Keratinocyte (primary cell): Measurements from ENCODE around the gene CEP57L1. TPM values are rescaled to one million over a fixed set of nuclear protein-coding genes. Genes with fewer than 3 reads are reported as not detected.
"Not testable (repeated sequence)": the region's sequence is repeated elsewhere in the genome, so short reads cannot be mapped to it uniquely, and the experiment has no call there.

Source experiments
- DNase-seq: peaks from one replicate; pipeline ENCODE4 v3.0.0-alpha.2; 2011; ENCODE audit warnings: low read depth, missing footprints, low spot score
- FAIRE-seq: peaks from 2 replicates; lab custom pipeline; 2011; peaks lifted over from hg19 to GRCh38; lab: Jason Lieb, UNC
- H2AFZ ChIP-seq: 2 replicates; pipeline ENCODE4 v1.6.0; 2012; ENCODE audit warnings: low read length, control low read depth, inconsistent platforms; ENCODE audit not compliant: control insufficient read depth
- H3K27ac ChIP-seq: 2 replicates; pipeline ENCODE4 v1.5.1; 2011; ENCODE audit warnings: low read length; ENCODE audit not compliant: control insufficient read depth, insufficient read depth
- H3K27me3 ChIP-seq: 3 replicates; pipeline ENCODE4 v1.6.0; 2011; ENCODE audit warnings: low read length; ENCODE audit not compliant: control insufficient read depth, insufficient read depth; ENCODE audit errors: extremely low read depth
- H3K36me3 ChIP-seq, 2 experiments: 2 replicates in 1 of 2; 3 replicates in 1 of 2; pipeline ENCODE4 v1.5.1; 2011; ENCODE audit warnings: low read length in 2 of 2, mild to moderate bottlenecking in 1 of 2; ENCODE audit not compliant: control insufficient read depth in 2 of 2, insufficient read depth in 2 of 2; ENCODE audit errors: extremely low read depth in 1 of 2
- H3K4me1 ChIP-seq: 3 replicates; pipeline ENCODE4 v1.5.1; 2011; ENCODE audit warnings: low read length; ENCODE audit not compliant: control insufficient read depth, insufficient read depth; ENCODE audit errors: extremely low read depth
- H3K4me2 ChIP-seq: 3 replicates; pipeline ENCODE4 v1.6.0; 2011; ENCODE audit warnings: low read depth, low read length; ENCODE audit not compliant: control insufficient read depth, insufficient read depth; ENCODE audit errors: extremely low read depth
- H3K4me3 ChIP-seq, 3 experiments: fragments of 200-600 bp in 1 of 3; sonication (generic) in 1 of 3; 2 replicates in 2 of 3; 3 replicates in 1 of 3; pipeline ENCODE4 v1.5.1; 2011 to 2016; ENCODE audit warnings: low read length in 3 of 3, mild to moderate bottlenecking in 3 of 3, control low read depth in 2 of 3, inconsistent platforms in 1 of 3, low read depth in 1 of 3, mixed read lengths in 1 of 3, mixed run types in 1 of 3, moderate library complexity in 1 of 3; ENCODE audit not compliant: control insufficient read depth in 2 of 3, insufficient read depth in 2 of 3; ENCODE audit errors: extremely low read depth in 1 of 3
- H3K79me2 ChIP-seq: 2 replicates; pipeline ENCODE4 v1.6.0; 2012; ENCODE audit warnings: low read length; ENCODE audit not compliant: control insufficient read depth, insufficient read depth
- H3K9ac ChIP-seq: 3 replicates; pipeline ENCODE4 v1.6.0; 2011; ENCODE audit warnings: low read length; ENCODE audit not compliant: control insufficient read depth, insufficient read depth; ENCODE audit errors: extremely low read depth
- H3K9me1 ChIP-seq: 3 replicates; pipeline ENCODE4 v1.6.0; 2011; ENCODE audit warnings: low read length; ENCODE audit not compliant: control insufficient read depth, insufficient read depth; ENCODE audit errors: extremely low read depth
- H3K9me3 ChIP-seq: 2 replicates; pipeline ENCODE4 v1.5.1; 2012; ENCODE audit warnings: low read depth, low read length; ENCODE audit not compliant: control insufficient read depth
- H4K20me1 ChIP-seq: 3 replicates; pipeline ENCODE4 v1.6.0; 2011; ENCODE audit warnings: low read length; ENCODE audit not compliant: control insufficient read depth, insufficient read depth; ENCODE audit errors: extremely low read depth
- EZH2 ChIP-seq: IDR thresholded peaks from one replicate; pipeline ENCODE4 v1.6.1; 2012; ENCODE audit warnings: inconsistent platforms, mild to moderate bottlenecking, low read length, moderate library complexity
- dilution Hi-C: fragments of 300-500 bp; cut with MboI; formaldehyde crosslinking; loops from one replicate; pipeline ENCODE4 v1.7.0; 2020; ENCODE audit warnings: low sequenced_read_pairs; ENCODE audit not compliant: extremely low pct_ligation_motif_present
- polyA plus RNA-seq, 5 experiments: library from polyadenylated mRNA; depleted of rRNA in 3 of 5; stranded (reverse) in 3 of 5; stranded (forward) in 1 of 5; unstranded in 1 of 5; fragments of >200 nt; gene quantifications; 1 replicate in 1 of 5; 2 replicates in 3 of 5; 3 replicates in 1 of 5; pipeline versions ENCODE4 v1.2.1 to v1.2.3, GENCODE V29; 2011 to 2012; ENCODE audit warnings: missing spikeins in 2 of 5, low read depth in 1 of 5, low replicate concordance in 1 of 5
- TF ChIP-seq, protein P1 (sequence below), 3 experiments: IDR thresholded peaks in 1 of 3; conservative IDR thresholded peaks in 1 of 3; optimal IDR thresholded peaks in 1 of 3; 2 replicates in 2 of 3; 3 replicates in 1 of 3; pipeline versions ENCODE3 to v1.5.1; 2011; ENCODE audit warnings: low read length in 3 of 3, mild to moderate bottlenecking in 3 of 3, moderate library complexity in 2 of 3, control low read depth in 1 of 3, inconsistent platforms in 1 of 3; ENCODE audit not compliant: insufficient read depth in 2 of 3; ENCODE audit errors: extremely low read depth in 1 of 3

The CEP57L1 gene
- polyA plus RNA-seq, 1 donor (not counting 4 experiments of a cell fraction or from before 2014, with no cell fraction given), result 14.2 TPM

DNA sequence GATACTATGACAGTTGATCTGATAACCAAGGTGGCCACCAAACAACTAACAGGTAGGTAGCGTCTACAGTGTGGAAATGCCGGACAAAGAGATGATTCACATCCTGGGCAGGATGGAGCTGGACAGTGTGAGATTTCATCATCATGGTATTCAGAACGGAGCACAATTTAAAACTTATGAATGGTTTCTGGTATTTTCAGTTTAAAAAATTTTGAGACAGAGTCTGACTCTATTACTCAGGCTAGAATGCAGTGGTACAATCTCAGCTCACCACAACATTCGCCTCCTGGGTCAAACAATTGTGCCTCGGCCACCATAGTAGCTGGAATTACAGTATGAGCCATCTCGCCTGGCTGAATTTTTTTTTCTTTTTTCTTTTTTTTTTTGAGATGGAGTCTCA, 43.8 kb downstream of the CEP57L1 start:
- no peak overlapping the region for H3K4me2 ChIP-seq
- dilution Hi-C loops, result no loop called here
- H3K79me2 ChIP-seq, result no peaks in the 10 kb centered on the region
- DNase-seq (no peak), FAIRE-seq (no peak)
- no peaks in the 10 kb centered on the region for H3K4me1 ChIP-seq
- H3K9me3 ChIP-seq, result no peaks in the 10 kb centered on the region
- H3K9me1 ChIP-seq, result no peaks in the 10 kb centered on the region
- H3K4me3 ChIP-seq, result no peak overlapping the region
- no peak for TF ChIP-seq EZH2
- TF ChIP-seq, protein P1, sequence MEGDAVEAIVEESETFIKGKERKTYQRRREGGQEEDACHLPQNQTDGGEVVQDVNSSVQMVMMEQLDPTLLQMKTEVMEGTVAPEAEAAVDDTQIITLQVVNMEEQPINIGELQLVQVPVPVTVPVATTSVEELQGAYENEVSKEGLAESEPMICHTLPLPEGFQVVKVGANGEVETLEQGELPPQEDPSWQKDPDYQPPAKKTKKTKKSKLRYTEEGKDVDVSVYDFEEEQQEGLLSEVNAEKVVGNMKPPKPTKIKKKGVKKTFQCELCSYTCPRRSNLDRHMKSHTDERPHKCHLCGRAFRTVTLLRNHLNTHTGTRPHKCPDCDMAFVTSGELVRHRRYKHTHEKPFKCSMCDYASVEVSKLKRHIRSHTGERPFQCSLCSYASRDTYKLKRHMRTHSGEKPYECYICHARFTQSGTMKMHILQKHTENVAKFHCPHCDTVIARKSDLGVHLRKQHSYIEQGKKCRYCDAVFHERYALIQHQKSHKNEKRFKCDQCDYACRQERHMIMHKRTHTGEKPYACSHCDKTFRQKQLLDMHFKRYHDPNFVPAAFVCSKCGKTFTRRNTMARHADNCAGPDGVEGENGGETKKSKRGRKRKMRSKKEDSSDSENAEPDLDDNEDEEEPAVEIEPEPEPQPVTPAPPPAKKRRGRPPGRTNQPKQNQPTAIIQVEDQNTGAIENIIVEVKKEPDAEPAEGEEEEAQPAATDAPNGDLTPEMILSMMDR (optimal IDR thresholded peaks at IDR 0.05 in 1 of 3, IDR thresholded peaks at IDR 0.05 in 1 of 3, conservative IDR thresholded peaks at IDR 0.05 in 1 of 3; ENCODE audit: extremely low read depth in 1 of 3, insufficient read depth in 2 of 3, low read length in 3 of 3), result no peak
- H4K20me1 ChIP-seq, result no peaks in the 10 kb centered on the region
- H3K9ac ChIP-seq, result no peak overlapping the region
- no peak overlapping the region for H3K27ac ChIP-seq
- H2AFZ ChIP-seq, result no peak overlapping the region
- H3K36me3 ChIP-seq, result no peaks in the 10 kb centered on the region
- no peaks in the 10 kb centered on the region for H3K27me3 ChIP-seq

DNA sequence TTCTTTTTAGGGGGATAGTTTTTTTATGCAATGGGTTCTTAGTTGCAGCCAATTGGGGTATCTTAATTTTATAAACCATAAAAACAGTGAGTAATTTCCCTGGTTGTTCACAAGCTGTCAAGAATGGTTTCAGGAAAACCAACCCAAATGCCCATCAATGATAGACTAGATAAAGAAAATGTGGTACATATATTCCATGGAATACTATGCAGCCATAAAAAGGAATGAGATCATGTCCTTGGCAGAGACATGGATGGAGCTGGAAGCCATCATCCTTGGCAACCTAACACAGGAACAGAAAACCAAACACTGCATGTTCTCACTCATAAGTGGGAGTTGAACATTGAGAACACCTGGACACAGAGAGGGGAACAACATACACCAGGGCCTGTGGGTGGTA, 46.8 kb downstream of the CEP57L1 start:
- DNase-seq, H3K36me3 ChIP-seq, H3K27ac ChIP-seq, H4K20me1 ChIP-seq, H3K4me2 ChIP-seq, H3K79me2 ChIP-seq, H3K9me1 ChIP-seq, H3K4me3 ChIP-seq, FAIRE-seq, H3K9ac ChIP-seq, dilution Hi-C loops, H3K4me1 ChIP-seq, H3K9me3 ChIP-seq, H3K27me3 ChIP-seq, H2AFZ ChIP-seq: not testable (repeated sequence)

DNA sequence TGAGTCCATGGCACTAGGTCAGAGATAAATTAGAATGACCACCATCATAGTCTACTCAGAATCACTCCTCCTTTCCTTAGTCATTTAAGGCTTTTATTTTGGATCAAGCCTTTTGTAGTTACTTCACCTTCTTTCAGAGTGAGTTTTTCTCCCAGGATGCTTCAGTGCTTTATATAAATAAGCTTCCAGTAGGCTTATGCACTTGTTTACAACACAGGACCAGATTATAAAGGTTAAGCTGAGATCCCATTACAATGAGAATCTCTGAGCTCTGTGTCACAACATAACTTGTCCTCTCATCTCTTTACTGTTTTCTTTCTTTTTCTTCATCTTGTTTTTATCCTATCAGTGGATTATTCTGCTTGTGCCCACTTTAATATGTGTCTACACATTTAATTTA, 47.9 kb downstream of the CEP57L1 start:
- TF ChIP-seq, protein P1 (optimal IDR thresholded peaks at IDR 0.05 in 1 of 3, IDR thresholded peaks at IDR 0.05 in 1 of 3, conservative IDR thresholded peaks at IDR 0.05 in 1 of 3; ENCODE audit: extremely low read depth in 1 of 3, insufficient read depth in 2 of 3, low read length in 3 of 3), result no peak
- TF ChIP-seq EZH2, result no peak
- Histone ChIP-seq H3K9ac (no peak overlapping the region), H3K9me1 (no peaks in the 10 kb centered on the region), H3K79me2 (no peaks in the 10 kb centered on the region), H3K4me3 (no peak overlapping the region), H3K27ac (no peak overlapping the region), H2AFZ (no peak overlapping the region), H4K20me1 (no peaks in the 10 kb centered on the region), H3K27me3 (no peaks in the 10 kb centered on the region), H3K4me1 (no peaks in the 10 kb centered on the region), H3K4me2 (no peak overlapping the region), H3K36me3 (peaks cover 0 to 2% of the 10 kb centered on the region in 2 experiments), H3K9me3 (no peaks in the 10 kb centered on the region)
- no peak for FAIRE-seq
- dilution Hi-C loops, result no loop called here
- no peak for DNase-seq

DNA sequence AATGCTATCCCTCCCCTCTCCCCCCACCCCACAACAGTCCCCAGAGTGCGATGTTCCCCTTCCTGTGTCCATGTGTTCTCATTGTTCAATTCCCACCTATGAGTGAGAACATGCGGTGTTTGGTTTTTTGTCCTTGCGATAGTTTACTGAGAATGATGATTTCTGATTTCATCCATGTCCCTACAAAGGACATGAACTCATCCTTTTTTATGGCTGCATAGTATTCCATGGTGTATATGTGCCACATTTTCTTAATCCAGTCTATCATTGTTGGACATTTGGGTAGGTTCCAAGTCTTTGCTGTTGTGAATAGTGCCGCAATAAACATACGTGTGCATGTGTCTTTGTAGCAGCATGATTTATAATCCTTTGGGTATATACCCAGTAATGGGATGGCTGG, 52.9 kb downstream of the CEP57L1 start:
- H3K27me3 ChIP-seq, H3K9me1 ChIP-seq, FAIRE-seq, H3K4me2 ChIP-seq, H3K9me3 ChIP-seq, H3K9ac ChIP-seq, H3K79me2 ChIP-seq, DNase-seq, dilution Hi-C loops, H4K20me1 ChIP-seq, H3K27ac ChIP-seq, H3K4me3 ChIP-seq, H3K4me1 ChIP-seq, H3K36me3 ChIP-seq, H2AFZ ChIP-seq: not testable (repeated sequence)
